Duodenal mucosa (tissue), 2 donors: ENCODE results near the gene PLEKHG5.
"Not testable (repeated sequence)": the region's sequence is repeated elsewhere in the genome, so short reads cannot be mapped to it uniquely, and the experiment has no call there.

ENCODE experiments used
- H3K27ac ChIP-seq: one replicate; pipeline ENCODE4 v1.7.0; 2013; ENCODE audit warnings: low read depth, low read length
- H3K27me3 ChIP-seq, 2 donors: one replicate each; pipeline ENCODE4 v1.7.0; 2013; ENCODE audit warnings: low read length in 2 of 2, control low read depth in 1 of 2; ENCODE audit not compliant: insufficient read depth in 2 of 2, control insufficient read depth in 1 of 2
- H3K36me3 ChIP-seq, 2 donors: one replicate each; pipeline ENCODE4 v1.7.0; 2013; ENCODE audit warnings: low read length in 2 of 2, control low read depth in 1 of 2; ENCODE audit not compliant: insufficient read depth in 2 of 2, control insufficient read depth in 1 of 2
- H3K4me1 ChIP-seq, 2 donors: one replicate each; pipeline ENCODE4 v1.7.0; 2013; ENCODE audit warnings: low read length in 2 of 2, control low read depth in 1 of 2; ENCODE audit not compliant: insufficient read depth in 2 of 2, control insufficient read depth in 1 of 2
- H3K4me3 ChIP-seq, 2 donors: one replicate each; pipeline ENCODE4 v1.7.0; 2013; ENCODE audit warnings: low read length in 2 of 2, low read depth in 1 of 2
- H3K9ac ChIP-seq, 2 donors: one replicate each; pipeline ENCODE4 v1.7.0; 2013; ENCODE audit warnings: low read length in 2 of 2, low read depth in 1 of 2
- H3K9me3 ChIP-seq, 2 donors: one replicate each; pipeline ENCODE4 v1.7.0; 2013; ENCODE audit warnings: low read length in 2 of 2, control low read depth in 1 of 2; ENCODE audit not compliant: control insufficient read depth in 1 of 2

The PLEKHG5 gene

GRCh38 chr1:6463120-6463412 lies 28.4 kb downstream of the PLEKHG5 start:
- Histone ChIP-seq H3K9me3 (no peaks in the 10 kb centered on the region), H3K4me1 (peaks cover 7 to 12% of the 10 kb centered on the region in 2 donors), H3K36me3 (peaks cover 11 to 17% of the 10 kb centered on the region in 2 donors), H3K27ac (no peak overlapping the region), H3K27me3 (no peaks in the 10 kb centered on the region), H3K4me3 (no peak overlapping the region), H3K9ac (no peak overlapping the region)

DNA sequence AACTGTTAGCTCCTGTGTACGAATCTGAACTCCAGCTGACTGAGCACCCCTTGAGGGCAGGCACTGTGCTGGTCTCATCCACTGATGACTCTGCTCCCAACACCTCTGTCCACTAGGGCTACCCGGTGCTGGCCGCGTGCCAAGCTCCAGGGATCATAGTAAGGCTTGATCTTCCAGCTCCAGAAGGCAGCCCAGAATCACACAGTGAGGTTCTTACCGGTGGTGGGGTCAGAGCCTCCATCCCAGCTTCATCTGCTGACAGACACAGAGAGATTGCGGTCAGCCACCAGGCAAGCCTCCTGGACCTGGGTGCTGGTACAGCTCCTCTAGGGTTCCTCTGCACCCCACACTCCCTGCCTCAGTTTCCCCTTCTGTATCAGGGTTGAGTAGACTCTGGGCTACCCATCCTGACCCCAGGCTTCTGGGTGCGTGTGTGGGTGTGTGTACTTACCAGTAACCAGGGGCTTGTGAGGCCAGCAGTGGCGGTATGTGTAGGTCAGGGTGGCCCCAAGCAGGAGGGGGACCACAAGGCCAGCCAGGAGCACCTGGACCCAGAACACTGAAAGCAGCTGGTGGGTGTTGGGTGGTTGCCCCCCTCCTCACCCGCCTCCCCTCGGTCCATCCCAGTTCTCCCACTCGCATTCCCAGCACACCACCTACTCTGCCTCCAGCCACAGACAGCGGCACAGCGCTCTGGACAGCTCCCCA lies 28.9 kb downstream of the PLEKHG5 start:
- Histone ChIP-seq H3K36me3 (peaks cover 11 to 17% of the 10 kb centered on the region in 2 donors), H3K9ac (no peak overlapping the region), H3K4me3 (no peak overlapping the region), H3K4me1 (peaks cover 7 to 12% of the 10 kb centered on the region in 2 donors), H3K27me3 (no peaks in the 10 kb centered on the region), H3K9me3 (no peaks in the 10 kb centered on the region), H3K27ac (no peak overlapping the region)

- no peak overlapping the region for H3K27ac ChIP-seq
- peaks cover 7 to 12% of the 10 kb centered on the region in 2 donors for H3K4me1 ChIP-seq
- no peak overlapping the region for H3K4me3 ChIP-seq
- H3K9ac ChIP-seq, result no peak overlapping the region
- no peaks in the 10 kb centered on the region for H3K9me3 ChIP-seq
- peaks cover 11 to 17% of the 10 kb centered on the region in 2 donors for H3K36me3 ChIP-seq
- peaks cover 0 to 5% of the 10 kb centered on the region in 2 donors for H3K27me3 ChIP-seq
Measured at GRCh38 chr1:6461538-6462411, 29.7 kb downstream of the PLEKHG5 start.

DNA sequence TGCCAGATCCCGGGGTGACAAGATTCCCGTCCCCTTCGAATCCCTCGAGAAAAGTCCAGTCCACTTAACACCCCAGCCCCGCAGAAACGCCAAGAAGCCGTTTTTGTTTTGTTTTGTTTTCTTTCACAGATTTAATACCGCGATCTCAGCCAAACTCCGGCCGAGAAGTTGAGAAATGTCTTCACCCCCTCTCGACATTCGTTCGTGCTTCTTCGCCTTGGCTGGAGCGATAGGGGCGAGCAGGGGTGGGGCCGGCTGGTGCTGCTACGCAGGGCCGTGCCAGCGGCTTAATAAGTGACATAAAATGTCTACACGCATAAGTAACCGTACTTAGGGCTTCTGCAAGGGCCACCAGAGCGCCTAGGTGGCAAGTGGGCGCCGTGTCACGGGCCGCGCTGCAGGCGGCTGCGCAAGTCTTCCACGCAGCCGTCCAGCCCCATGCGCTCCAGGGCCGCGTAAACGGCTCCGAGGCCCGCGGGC lies 30.4 kb downstream of the PLEKHG5 start:
- Histone ChIP-seq H3K9me3 (no peaks in the 10 kb centered on the region), H3K27me3 (peaks cover 0 to 5% of the 10 kb centered on the region in 2 donors), H3K27ac (no peak overlapping the region), H3K36me3 (peaks cover 11 to 20% of the 10 kb centered on the region in 2 donors), H3K9ac (peak overlapping the region in 1 of 2 donors; percentile 10), H3K4me3 (no peak overlapping the region), H3K4me1 (peaks cover 4 to 9% of the 10 kb centered on the region in 2 donors)

- H3K27ac ChIP-seq, result no peak overlapping the region
- H3K4me1 ChIP-seq, result peaks cover 4 to 9% of the 10 kb centered on the region in 2 donors
- H3K4me3 ChIP-seq, result peak overlapping the region in 1 of 2 donors; percentile 36
- H3K27me3 ChIP-seq, result peaks cover 0 to 5% of the 10 kb centered on the region in 2 donors
- peak overlapping the region in 1 of 2 donors; percentile 10 for H3K9ac ChIP-seq
- peaks cover 11 to 20% of the 10 kb centered on the region in 2 donors for H3K36me3 ChIP-seq
- H3K9me3 ChIP-seq, result no peaks in the 10 kb centered on the region
Measured at GRCh38 chr1:6460301-6461050, 31.0 kb downstream of the PLEKHG5 start.

DNA sequence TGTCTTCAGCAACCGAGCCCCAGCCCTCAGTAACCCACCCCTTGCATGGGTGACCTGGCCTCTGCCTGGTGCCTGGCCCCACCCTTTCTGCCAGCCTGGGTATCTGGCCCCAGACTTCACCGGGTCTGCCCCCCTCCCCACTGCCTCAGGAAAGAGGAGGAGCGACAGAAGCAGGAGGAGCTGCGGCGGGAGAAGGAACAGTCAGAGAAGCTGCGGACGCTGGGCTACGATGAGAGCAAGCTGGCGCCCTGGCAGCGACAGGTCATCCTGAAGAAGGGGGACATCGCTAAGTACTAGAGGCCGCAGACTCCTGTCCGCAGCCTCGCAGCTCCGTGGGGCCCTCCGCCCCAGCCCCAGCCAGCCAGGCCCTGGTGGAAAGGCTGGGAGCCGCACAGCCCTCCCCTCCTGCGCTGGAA lies 31.6 kb downstream of the PLEKHG5 start:
- Histone ChIP-seq H3K4me1 (peaks cover 4 to 8% of the 10 kb centered on the region in 2 donors), H3K9ac (no peak overlapping the region), H3K27ac (no peak overlapping the region), H3K4me3 (peak overlapping the region in 1 of 2 donors; percentile 36), H3K27me3 (peaks cover 0 to 5% of the 10 kb centered on the region in 2 donors), H3K9me3 (no peaks in the 10 kb centered on the region), H3K36me3 (peaks cover 11 to 20% of the 10 kb centered on the region in 2 donors)

GRCh38 chr1:6456800-6457466 lies 34.5 kb downstream of the PLEKHG5 start:
- Histone ChIP-seq H3K4me1 (no peaks in the 10 kb centered on the region), H3K36me3 (peaks cover 0 to 9% of the 10 kb centered on the region in 2 donors), H3K4me3 (no peak overlapping the region), H3K9me3 (no peaks in the 10 kb centered on the region), H3K27me3 (peaks cover 0 to 5% of the 10 kb centered on the region in 2 donors), H3K27ac (no peak overlapping the region), H3K9ac (no peak overlapping the region)

DNA sequence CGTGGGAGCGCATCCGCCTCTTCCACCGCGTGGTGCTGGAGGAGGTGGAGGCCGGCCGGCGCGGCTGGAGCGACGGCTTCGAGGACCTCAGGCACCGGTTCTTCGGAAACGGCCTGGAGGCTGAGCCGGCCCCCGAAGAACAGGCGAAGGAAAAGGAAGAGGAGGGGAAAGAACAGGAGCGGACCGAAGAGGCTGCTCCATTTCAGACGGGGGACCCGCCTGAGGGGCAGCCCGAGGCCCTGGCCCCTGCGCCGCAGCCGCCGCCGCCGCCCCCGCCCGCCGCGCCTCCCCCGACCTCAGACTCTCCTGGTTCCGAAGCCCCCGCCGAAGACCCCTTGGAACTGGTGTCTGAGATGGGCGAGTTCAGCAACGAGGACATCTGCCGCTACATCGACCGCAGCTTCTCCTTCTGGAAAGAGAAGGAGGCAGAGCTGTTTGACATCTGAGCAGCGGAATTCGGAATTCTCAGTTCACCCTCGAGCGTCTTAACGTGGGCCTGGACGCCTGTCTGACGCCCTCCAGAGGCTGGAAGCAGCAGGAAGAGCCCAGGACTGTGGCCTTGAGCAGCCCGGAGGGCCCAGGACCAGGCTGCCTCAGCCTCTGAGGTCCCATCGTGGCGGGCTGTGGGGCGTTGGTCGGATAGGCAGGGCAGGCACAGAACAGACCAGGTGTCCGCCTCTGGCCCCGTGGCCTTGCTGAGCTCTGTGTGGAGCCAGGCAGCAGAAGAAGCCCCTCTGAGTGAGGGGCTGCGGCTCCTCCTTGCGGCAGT lies 35.5 kb downstream of the PLEKHG5 start:
- not testable (repeated sequence) for H3K9me3 ChIP-seq, H3K4me3 ChIP-seq, H3K4me1 ChIP-seq, H3K9ac ChIP-seq, H3K27me3 ChIP-seq, H3K36me3 ChIP-seq, H3K27ac ChIP-seq
